K562 (cell line): Measurements from ENCODE around the gene FKBP8. TPM values are rescaled to one million over a fixed set of nuclear protein-coding genes. Genes with fewer than 3 reads are reported as not detected.

ENCODE experiments used
- ARNT ChIP-seq, 2 experiments: fragments of 450-650 bp; IDR thresholded peaks; 2 replicates each; pipeline ENCODE4 v1.6.1; 2016; ENCODE audit warnings: mild to moderate bottlenecking in 1 of 2
- CHD2 ChIP-seq: IDR thresholded peaks from 2 replicates; pipeline ENCODE4 v1.6.1; 2011; ENCODE audit warnings: low read depth, low read length
- FOSL1 ChIP-seq: fragments of 200-800 bp; sonication (Bioruptor generic); conservative IDR thresholded peaks from 2 replicates; pipeline ENCODE4 v1.6.1; 2016; ENCODE audit warnings: missing genetic modification characterization, missing compliant biosample characterization
- FOXA3 ChIP-seq, 2 experiments: fragments of 450-650 bp in 1 of 2; sonication (generic) in 1 of 2; formaldehyde crosslinking; IDR thresholded peaks in 1 of 2; conservative IDR thresholded peaks in 1 of 2; 2 replicates each; pipeline versions ENCODE4 v1.4.0 to v1.8.0; 2020 to 2022; ENCODE audit warnings: mild to moderate bottlenecking in 2 of 2, missing genetic modification reagents in 1 of 2
- FOXK1 ChIP-seq: sonication (generic); formaldehyde crosslinking; IDR thresholded peaks from 2 replicates; pipeline ENCODE4 v1.8.0; 2022; ENCODE audit warnings: missing genetic modification reagents, mild to moderate bottlenecking, borderline replicate concordance
- HNRNPLL ChIP-seq: fragments of 200-400 bp; formaldehyde crosslinking; IDR thresholded peaks from 2 replicates; pipeline ENCODE4 v1.6.1; 2017; ENCODE audit warnings: low read length, low read depth, mild to moderate bottlenecking; ENCODE audit not compliant: poor library complexity, severe bottlenecking
- HOMEZ ChIP-seq: fragments of 250-450 bp; sonication (Bioruptor Pico); IDR thresholded peaks from 2 replicates; pipeline ENCODE4 v1.4.0; 2020; ENCODE audit warnings: mild to moderate bottlenecking, moderate library complexity
- KAT8 ChIP-seq: fragments of 450-650 bp; IDR thresholded peaks from 2 replicates; pipeline ENCODE4 v1.6.1; 2016; ENCODE audit warnings: low read depth, mild to moderate bottlenecking
- KLF16 ChIP-seq: IDR thresholded peaks from 2 replicates; pipeline ENCODE4 v1.6.1; 2016; ENCODE audit warnings: antibody characterized with exemption
- NR2F6 ChIP-seq: fragments of 450-650 bp; formaldehyde crosslinking; IDR thresholded peaks from 2 replicates; pipeline ENCODE4 v1.4.0; 2020; ENCODE audit warnings: mild to moderate bottlenecking
- NRF1 ChIP-seq, 2 experiments: fragments of 450-650 bp; IDR thresholded peaks in 1 of 2; conservative IDR thresholded peaks in 1 of 2; 2 replicates each; pipeline ENCODE4 v1.6.1; 2014; ENCODE audit warnings: mild to moderate bottlenecking in 2 of 2
- POLR2G ChIP-seq: fragments of 200-400 bp; formaldehyde crosslinking; IDR thresholded peaks from 2 replicates; pipeline ENCODE4 v1.6.1; 2017; ENCODE audit warnings: low read depth, mild to moderate bottlenecking, antibody characterized with exemption, low read length, moderate library complexity
- PTTG1 ChIP-seq: fragments of 450-650 bp; IDR thresholded peaks from 2 replicates; pipeline ENCODE4 v1.6.1; 2016; ENCODE audit warnings: low read depth, mild to moderate bottlenecking, missing genetic modification characterization, missing compliant biosample characterization
- SNRNP70 ChIP-seq: fragments of 200-400 bp; formaldehyde crosslinking; optimal IDR thresholded peaks from 2 replicates; pipeline ENCODE3; 2017; ENCODE audit warnings: low read depth, low read length
- TFE3 ChIP-seq: fragments of 450-650 bp; formaldehyde crosslinking; IDR thresholded peaks from 2 replicates; pipeline ENCODE4 v1.4.0; 2020; ENCODE audit warnings: mild to moderate bottlenecking, mixed read lengths
- ZNF197 ChIP-seq: fragments of 200-800 bp; sonication (Bioruptor generic); IDR thresholded peaks from 2 replicates; pipeline ENCODE4 v1.6.1; 2016; ENCODE audit warnings: low read depth, missing genetic modification characterization, missing compliant biosample characterization
- ZNF695 ChIP-seq: fragments of 450-650 bp; formaldehyde crosslinking; IDR thresholded peaks from 2 replicates; pipeline ENCODE4 v1.4.0; 2020; ENCODE audit warnings: mild to moderate bottlenecking, moderate library complexity
- polyA plus RNA-seq, 8 experiments: library from polyadenylated mRNA; depleted of rRNA in 4 of 8; stranded (reverse) in 5 of 8; unstranded in 3 of 8; fragments of >200 nt; fragmentation: Nextera tagmentation in 2 of 8; fragmentation: Illumina TruSeq in 1 of 8; extraction: Ambion mirVana in 2 of 8; extraction: Trizol in 1 of 8; gene quantifications; 2 replicates each; pipeline versions ENCODE4 v1.2.1 to v1.2.3, GENCODE V29; 2011 to 2014; ENCODE audit warnings: inconsistent platforms in 1 of 8, missing spikeins in 1 of 8
- total RNA-seq, 7 experiments: library from RNA; depleted of rRNA in 6 of 7; stranded (reverse); fragments of >200 nt in 6 of 7; fragmentation: Illumina TruSeq in 2 of 7; extraction: Trizol in 2 of 7; gene quantifications; 2 replicates each; pipeline versions ENCODE4 v1.2.1 to v1.2.3, GENCODE V29; 2011 to 2021; ENCODE audit warnings: low replicate concordance in 1 of 7
- TF ChIP-seq, protein P1 (sequence below): sonication (generic); formaldehyde crosslinking; IDR thresholded peaks from 2 replicates; pipeline ENCODE4 v1.8.0; 2022; ENCODE audit warnings: missing genetic modification reagents, mild to moderate bottlenecking, borderline replicate concordance
- TF ChIP-seq, protein P2 (sequence below): fragments of 200-800 bp; sonication (Bioruptor generic); IDR thresholded peaks from 2 replicates; pipeline ENCODE4 v1.6.1; 2017; ENCODE audit warnings: missing genetic modification characterization, missing compliant biosample characterization
- TF ChIP-seq, protein P3 (sequence below): conservative IDR thresholded peaks from 2 replicates; pipeline ENCODE4 v1.6.1; 2011; ENCODE audit warnings: low read depth, mild to moderate bottlenecking, low read length; ENCODE audit not compliant: control insufficient read depth

FKBP8 gene
- total and polyA plus RNA-seq, 9 of the 15 experiments (the other 6 are each of a cell fraction or from before 2014, with no cell fraction given) = 0.46 to 236 (median 104) TPM

GRCh38 chr19:18522124-18522861 is 21.1 kb downstream of the FKBP8 start (continued):
- TF ChIP-seq, protein P1, sequence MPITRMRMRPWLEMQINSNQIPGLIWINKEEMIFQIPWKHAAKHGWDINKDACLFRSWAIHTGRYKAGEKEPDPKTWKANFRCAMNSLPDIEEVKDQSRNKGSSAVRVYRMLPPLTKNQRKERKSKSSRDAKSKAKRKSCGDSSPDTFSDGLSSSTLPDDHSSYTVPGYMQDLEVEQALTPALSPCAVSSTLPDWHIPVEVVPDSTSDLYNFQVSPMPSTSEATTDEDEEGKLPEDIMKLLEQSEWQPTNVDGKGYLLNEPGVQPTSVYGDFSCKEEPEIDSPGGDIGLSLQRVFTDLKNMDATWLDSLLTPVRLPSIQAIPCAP (CRISPR knock-in tag) = no peak
- TF ChIP-seq TFE3 (CRISPR knock-in tag) (no peak), KAT8 (no peak), CHD2 (no peak), HNRNPLL (peak; percentile 51), FOXA3 (CRISPR knock-in tag; conservative IDR thresholded peaks at IDR 0.05 in 1 of 2, IDR thresholded peaks at IDR 0.05 in 1 of 2) (no peak), ZNF197 (CRISPR knock-in tag) (no peak), KLF16 (no peak), POLR2G (peak; percentile 63), ZNF695 (CRISPR knock-in tag) (no peak), FOSL1 (tag) (peak; percentile 77), NRF1 (conservative IDR thresholded peaks at IDR 0.05 in 1 of 2, IDR thresholded peaks at IDR 0.05 in 1 of 2) (peak; percentile 92 to 93), HOMEZ (CRISPR knock-in tag) (no peak), PTTG1 (no peak), SNRNP70 (no peak), NR2F6 (CRISPR knock-in tag) (no peak), FOXK1 (CRISPR knock-in tag) (no peak), ARNT (IDR thresholded peaks at IDR 0.05) (no peak; a peak in 1 of 4 replicates)
- TF ChIP-seq, protein P2, sequence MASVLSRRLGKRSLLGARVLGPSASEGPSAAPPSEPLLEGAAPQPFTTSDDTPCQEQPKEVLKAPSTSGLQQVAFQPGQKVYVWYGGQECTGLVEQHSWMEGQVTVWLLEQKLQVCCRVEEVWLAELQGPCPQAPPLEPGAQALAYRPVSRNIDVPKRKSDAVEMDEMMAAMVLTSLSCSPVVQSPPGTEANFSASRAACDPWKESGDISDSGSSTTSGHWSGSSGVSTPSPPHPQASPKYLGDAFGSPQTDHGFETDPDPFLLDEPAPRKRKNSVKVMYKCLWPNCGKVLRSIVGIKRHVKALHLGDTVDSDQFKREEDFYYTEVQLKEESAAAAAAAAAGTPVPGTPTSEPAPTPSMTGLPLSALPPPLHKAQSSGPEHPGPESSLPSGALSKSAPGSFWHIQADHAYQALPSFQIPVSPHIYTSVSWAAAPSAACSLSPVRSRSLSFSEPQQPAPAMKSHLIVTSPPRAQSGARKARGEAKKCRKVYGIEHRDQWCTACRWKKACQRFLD = no peak
- TF ChIP-seq, protein P3, sequence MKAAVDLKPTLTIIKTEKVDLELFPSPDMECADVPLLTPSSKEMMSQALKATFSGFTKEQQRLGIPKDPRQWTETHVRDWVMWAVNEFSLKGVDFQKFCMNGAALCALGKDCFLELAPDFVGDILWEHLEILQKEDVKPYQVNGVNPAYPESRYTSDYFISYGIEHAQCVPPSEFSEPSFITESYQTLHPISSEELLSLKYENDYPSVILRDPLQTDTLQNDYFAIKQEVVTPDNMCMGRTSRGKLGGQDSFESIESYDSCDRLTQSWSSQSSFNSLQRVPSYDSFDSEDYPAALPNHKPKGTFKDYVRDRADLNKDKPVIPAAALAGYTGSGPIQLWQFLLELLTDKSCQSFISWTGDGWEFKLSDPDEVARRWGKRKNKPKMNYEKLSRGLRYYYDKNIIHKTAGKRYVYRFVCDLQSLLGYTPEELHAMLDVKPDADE = no peak; the same call in 1 of the 2 replicates
